A549 (cell line): ENCODE results near the gene UNC5CL. TPM values are rescaled to one million over a fixed set of nuclear protein-coding genes. Genes with fewer than 3 reads are reported as not detected.

ENCODE experiments used
- ATAC-seq, 2 experiments: fragments of 200-7000 bp in 1 of 2; fragments of >200 bp in 1 of 2; cut with Nextera tagmentation in 1 of 2; cut with Tn5 transposase in 1 of 2; 3 replicates each; pipeline versions ENCODE4 v1.8.0 to v1.9.1; 2018 to 2020; ENCODE audit warnings: mild to moderate bottlenecking in 1 of 2, moderate library complexity in 1 of 2
- CTCF ChIA-PET: fragments of 300-600 bp; sonication (Branson Sonifier 250); formaldehyde crosslinking; extraction: SDS; loops from one replicate; lab custom pipeline; 2021; ENCODE audit warnings: antibody characterized with exemption, inconsistent platforms; lab: Yijun Ruan, JAX
- POLR2A ChIA-PET: fragments of 350-600 bp; formaldehyde crosslinking; extraction: SDS; loops from one replicate; lab custom pipeline; 2021; ENCODE audit warnings: antibody characterized with exemption, inconsistent platforms; lab: Yijun Ruan, JAX
- DNase-seq, 2 experiments: peaks; one replicate each; pipeline versions ENCODE4 v3.0.0 to v3.0.0-alpha.2; 2011 to 2016; ENCODE audit warnings: low read depth in 1 of 2, low spot score in 1 of 2
- FAIRE-seq: peaks from 2 replicates; lab custom pipeline; 2011; peaks lifted over from hg19 to GRCh38; lab: Jason Lieb, UNC
- H3K27ac ChIP-seq, 2 experiments: fragments of >200 bp; sonication (Bioruptor Twin); formaldehyde crosslinking; 3 replicates each; pipeline ENCODE4 v1.5.1; 2016 to 2017
- H3K4me1 ChIP-seq: fragments of >200 bp; sonication (Bioruptor Twin); formaldehyde crosslinking; 3 replicates; pipeline ENCODE4 v1.6.1; 2016
- H3K4me2 ChIP-seq: fragments of >200 bp; sonication (Bioruptor Twin); formaldehyde crosslinking; 3 replicates; pipeline ENCODE4 v1.6.1; 2016
- H3K4me3 ChIP-seq: fragments of >200 bp; sonication (Bioruptor Twin); formaldehyde crosslinking; 3 replicates; pipeline ENCODE4 v1.5.1; 2016
- H3K9me3 ChIP-seq: fragments of >200 bp; sonication (Bioruptor Twin); formaldehyde crosslinking; 3 replicates; pipeline ENCODE4 v1.6.1; 2016
- ATOH8 ChIP-seq: fragments of 250-450 bp; sonication (Bioruptor Pico); IDR thresholded peaks from 2 replicates; pipeline ENCODE4 v1.5.0; 2020; ENCODE audit warnings: low read depth, mild to moderate bottlenecking, moderate library complexity
- BHLHE40 ChIP-seq: IDR thresholded peaks from 2 replicates; pipeline ENCODE4 v1.6.1; 2012; ENCODE audit warnings: low read depth, low read length, inconsistent platforms
- CBX2 ChIP-seq: fragments of 200-600 bp; sonication (generic); IDR thresholded peaks from 2 replicates; pipeline ENCODE4 v1.6.1; 2016; ENCODE audit warnings: low read depth, mild to moderate bottlenecking, borderline replicate concordance
- CEBPB ChIP-seq, 2 experiments: fragments of >200 bp in 1 of 2; sonication (Bioruptor Twin) in 1 of 2; formaldehyde crosslinking in 1 of 2; IDR thresholded peaks; 2 replicates each; pipeline ENCODE4 v1.6.1; 2012 to 2016
- CHD2 ChIP-seq: fragments of 150-350 bp; IDR thresholded peaks from 2 replicates; pipeline ENCODE4 v1.6.1; 2014; ENCODE audit warnings: low read length; ENCODE audit not compliant: partially characterized antibody
- E2F6 ChIP-seq: IDR thresholded peaks from 2 replicates; pipeline ENCODE4 v1.6.1; 2012; ENCODE audit warnings: low read depth, borderline replicate concordance
- EHF ChIP-seq: fragments of 250-450 bp; sonication (Bioruptor Pico); IDR thresholded peaks from 2 replicates; pipeline ENCODE4 v1.5.0; 2020; ENCODE audit warnings: mild to moderate bottlenecking
- ELK1 ChIP-seq: fragments of 150-350 bp; IDR thresholded peaks from 2 replicates; pipeline ENCODE4 v1.6.1; 2014; ENCODE audit warnings: low read depth, mild to moderate bottlenecking, low read length
- EP300 ChIP-seq, 2 experiments: fragments of >200 bp; sonication (Bioruptor Twin); formaldehyde crosslinking; IDR thresholded peaks; 2 replicates in 1 of 2; 3 replicates in 1 of 2; pipeline ENCODE4 v1.6.1; 2016 to 2017
- ESRRA ChIP-seq: fragments of 150-350 bp; IDR thresholded peaks from 2 replicates; pipeline ENCODE4 v1.6.1; 2014; ENCODE audit warnings: mild to moderate bottlenecking, low read length, borderline replicate concordance
- FOSL2 ChIP-seq, 2 experiments: fragments of 450-650 bp in 1 of 2; fragments of >200 bp in 1 of 2; sonication (Bioruptor Twin) in 1 of 2; formaldehyde crosslinking; IDR thresholded peaks; 2 replicates each; pipeline versions ENCODE4 v1.5.0 to v1.6.1; 2016 to 2020; ENCODE audit warnings: mild to moderate bottlenecking in 1 of 2, moderate library complexity in 1 of 2
- JUN ChIP-seq, 2 experiments: fragments of >200 bp; sonication (Bioruptor Twin); formaldehyde crosslinking; IDR thresholded peaks; 2 replicates in 1 of 2; 3 replicates in 1 of 2; pipeline ENCODE4 v1.6.1; 2016 to 2017
- JUNB ChIP-seq: fragments of >200 bp; sonication (Bioruptor Twin); formaldehyde crosslinking; IDR thresholded peaks from 2 replicates; pipeline ENCODE4 v1.6.1; 2016
- KDM1A ChIP-seq: fragments of 200-600 bp; sonication (generic); IDR thresholded peaks from 2 replicates; pipeline ENCODE4 v1.6.1; 2016; ENCODE audit warnings: low read depth, mild to moderate bottlenecking
- KDM5A ChIP-seq: fragments of 200-600 bp; sonication (generic); IDR thresholded peaks from 2 replicates; pipeline ENCODE4 v1.6.1; 2016; ENCODE audit warnings: antibody characterized with exemption, mild to moderate bottlenecking
- MAZ ChIP-seq: fragments of 150-350 bp; IDR thresholded peaks from 2 replicates; pipeline ENCODE4 v1.6.1; 2014; ENCODE audit warnings: antibody characterized with exemption, low read depth, low read length, borderline replicate concordance
- NR3C1 ChIP-seq: fragments of >200 bp; sonication (Bioruptor Twin); formaldehyde crosslinking; IDR thresholded peaks from 3 replicates; pipeline ENCODE4 v1.6.1; 2017
- PBX3 ChIP-seq: IDR thresholded peaks from 2 replicates; pipeline ENCODE4 v1.6.1; 2012
- RAD21 ChIP-seq, 2 experiments: fragments of >200 bp in 1 of 2; sonication (Bioruptor Twin) in 1 of 2; formaldehyde crosslinking in 1 of 2; IDR thresholded peaks in 1 of 2; conservative IDR thresholded peaks in 1 of 2; 2 replicates in 1 of 2; 3 replicates in 1 of 2; pipeline ENCODE4 v1.6.1; 2012 to 2018; ENCODE audit warnings: inconsistent platforms in 1 of 2
- RARB ChIP-seq: fragments of 250-450 bp; sonication (Bioruptor Pico); IDR thresholded peaks from 2 replicates; pipeline ENCODE4 v1.8.0; 2021; ENCODE audit warnings: mild to moderate bottlenecking, moderate library complexity
- RCOR1 ChIP-seq: fragments of 150-350 bp; IDR thresholded peaks from 2 replicates; pipeline ENCODE4 v1.6.1; 2014; ENCODE audit warnings: antibody characterized with exemption, low read length, low read depth
- RNF2 ChIP-seq: fragments of 200-600 bp; sonication (generic); IDR thresholded peaks from 2 replicates; pipeline ENCODE4 v1.6.1; 2016; ENCODE audit warnings: low read depth, mild to moderate bottlenecking, antibody characterized with exemption, moderate library complexity, borderline replicate concordance
- SMC3 ChIP-seq: fragments of >200 bp; sonication (Bioruptor Twin); formaldehyde crosslinking; IDR thresholded peaks from 3 replicates; pipeline ENCODE4 v1.6.1; 2018; ENCODE audit warnings: inconsistent platforms
- SREBF2 ChIP-seq: fragments of 450-650 bp; IDR thresholded peaks from 2 replicates; pipeline ENCODE4 v1.6.1; 2014; ENCODE audit warnings: mild to moderate bottlenecking, moderate library complexity
- USF2 ChIP-seq: fragments of 450-650 bp; IDR thresholded peaks from 2 replicates; pipeline ENCODE4 v1.6.1; 2014; ENCODE audit warnings: antibody characterized with exemption
- ZNF302 ChIP-seq: fragments of 250-450 bp; sonication (Bioruptor Pico); IDR thresholded peaks from 2 replicates; pipeline ENCODE4 v1.9.0; 2021; ENCODE audit warnings: inconsistent platforms, mild to moderate bottlenecking, moderate library complexity
- WGBS: methylation state at CpG from one replicate; pipeline ENCODE4 v1.1.6; 2017; ENCODE audit errors: missing lambda C conversion rate; 5-methylcytosine and 5-hydroxymethylcytosine counted together
- polyA plus RNA-seq, 4 experiments: library from polyadenylated mRNA; depleted of rRNA in 3 of 4; stranded (reverse); fragments of >200 nt; fragmentation: RNase III in 1 of 4; extraction: RNeasy Plus Mini Kit Qiagen cat#74134 plus additional on column Dnase treatment in 1 of 4; gene quantifications; 2 replicates in 3 of 4; 3 replicates in 1 of 4; pipeline ENCODE4 v1.2.3, GENCODE V29; 2011 to 2017

Gene UNC5CL
- polyA plus RNA-seq, 2 of the 4 experiments (the other 2 are of a cell fraction) = 1.1 to 2.8 TPM

GRCh38 chr6:41064841-41065240 is 25.8 kb upstream of the UNC5CL start:
- no peak overlapping the region for H3K4me2 ChIP-seq
- H3K9me3 ChIP-seq = no peaks in the 10 kb centered on the region
- no peak overlapping the region for H3K27ac ChIP-seq
- no peak for ATAC-seq
- CTCF ChIA-PET = no interaction called here
- WGBS = 82% methylated on average over 5 of the region's 5 CpGs
- TF ChIP-seq EHF (no peak), ATOH8 (CRISPR knock-in tag) (no peak), EP300 (IDR thresholded peaks at IDR 0.05) (no peak), E2F6 (no peak), RARB (CRISPR knock-in tag) (no peak), USF2 (no peak), FOSL2 (IDR thresholded peaks at IDR 0.05) (no peak), FOSL2 (CRISPR knock-in tag; IDR thresholded peaks at IDR 0.05) (no peak), CBX2 (no peak), MAZ (no peak), KDM1A (no peak), ESRRA (no peak), JUN (IDR thresholded peaks at IDR 0.05) (no peak), ELK1 (no peak)
- TF ChIP-seq, all 56 proteins: peak for 0
- POLR2A ChIA-PET = no interaction called here
- FAIRE-seq = no peak
- no peak overlapping the region for H3K4me3 ChIP-seq
- peaks cover 6% of the 10 kb centered on the region; the same call in 2 of the 3 replicates for H3K4me1 ChIP-seq
- DNase-seq = no peak

- ChIA-PET CTCF (interaction anchor here (1.1 kb wide), 1 partner anchor 17 kb away, joined by 3 read pairs; no protein-coding TSS in a partner anchor), POLR2A (no interaction called here)
- Histone ChIP-seq H3K9me3 (no peaks in the 10 kb centered on the region), H3K4me1 (peaks cover 15% of the 10 kb centered on the region; the same call in 2 of the 3 replicates), H3K4me2 (no peak overlapping the region), H3K4me3 (no peak overlapping the region), H3K27ac (no peak overlapping the region)
- ATAC-seq (no peak), DNase-seq (no peak), FAIRE-seq (no peak)
- TF ChIP-seq RCOR1 (no peak), RNF2 (no peak), RAD21 (conservative IDR thresholded peaks at IDR 0.05 in 1 of 2, IDR thresholded peaks at IDR 0.05 in 1 of 2) (no peak), SREBF2 (no peak), BHLHE40 (no peak), PBX3 (no peak), ZNF302 (CRISPR knock-in tag) (no peak), JUNB (no peak), SMC3 (no peak), CHD2 (no peak), NR3C1 (no peak), RARB (CRISPR knock-in tag) (no peak), CEBPB (IDR thresholded peaks at IDR 0.05) (no peak), KDM5A (no peak), CBX2 (no peak)
- whole genome bisulfite sequencing = 91% methylated on average over 2 of the region's 2 CpGs
These were observed 24.9 kb upstream of the UNC5CL start for GRCh38 chr6:41063884-41064285.
